Mesendoderm (in vitro differentiated cells): ENCODE measurements around the gene ADCK1. TPM values are rescaled to one million over a fixed set of nuclear protein-coding genes. Genes with fewer than 3 reads are reported as not detected.

Experiments used
- DNase-seq: peaks from one replicate; pipeline ENCODE4 v3.0.0; 2013
- H2AK5ac ChIP-seq: 2 replicates; pipeline ENCODE4 v1.6.1; 2013; ENCODE audit warnings: low read length, inconsistent platforms
- H2BK120ac ChIP-seq: 2 replicates; pipeline ENCODE4 v1.6.1; 2013; ENCODE audit warnings: low read depth, mild to moderate bottlenecking, low read length, moderate library complexity, mixed read lengths
- H2BK15ac ChIP-seq: replicated peaks from 2 replicates; pipeline ENCODE4 v1.6.1; 2013; ENCODE audit warnings: low read depth, mild to moderate bottlenecking, moderate library complexity
- H2BK5ac ChIP-seq: 2 replicates; pipeline ENCODE4 v1.6.1; 2013; ENCODE audit warnings: low read length, inconsistent platforms
- H3K18ac ChIP-seq: 2 replicates; pipeline ENCODE4 v1.6.1; 2013; ENCODE audit warnings: mild to moderate bottlenecking, low read length, mixed read lengths
- H3K23ac ChIP-seq: one replicate; pipeline ENCODE4 v1.6.1; 2013; ENCODE audit warnings: low read length
- H3K27ac ChIP-seq: 2 replicates; pipeline ENCODE4 v1.5.1; 2013; ENCODE audit warnings: low read depth, mild to moderate bottlenecking, inconsistent platforms, low read length, moderate library complexity
- H3K27me3 ChIP-seq: 2 replicates; pipeline ENCODE4 v1.6.1; 2013; ENCODE audit warnings: low read length, control low read depth, mild to moderate bottlenecking, inconsistent platforms; ENCODE audit not compliant: insufficient read depth, poor library complexity
- H3K36me3 ChIP-seq: 2 replicates; pipeline ENCODE4 v1.6.1; 2013; ENCODE audit warnings: low read length, inconsistent platforms; ENCODE audit not compliant: control insufficient read depth, insufficient read depth
- H3K4ac ChIP-seq: one replicate; pipeline ENCODE4 v1.6.1; 2013; ENCODE audit warnings: low read depth, mild to moderate bottlenecking, low read length, moderate library complexity
- H3K4me1 ChIP-seq: 2 replicates; pipeline ENCODE4 v1.6.1; 2013; ENCODE audit warnings: low read depth, low read length, inconsistent platforms; ENCODE audit not compliant: control insufficient read depth
- H3K4me2 ChIP-seq: 2 replicates; pipeline ENCODE4 v1.6.1; 2013; ENCODE audit warnings: low read length
- H3K4me3 ChIP-seq: 2 replicates; pipeline ENCODE4 v1.5.1; 2013; ENCODE audit warnings: mild to moderate bottlenecking, low read length
- H3K56ac ChIP-seq: one replicate; pipeline ENCODE4 v1.6.1; 2013; ENCODE audit warnings: low read length
- H3K79me1 ChIP-seq: 2 replicates; pipeline ENCODE4 v1.6.1; 2013; ENCODE audit warnings: low read length, inconsistent platforms
- H3K79me2 ChIP-seq: 2 replicates; pipeline ENCODE4 v1.6.1; 2013; ENCODE audit warnings: mild to moderate bottlenecking, low read length; ENCODE audit not compliant: control insufficient read depth, insufficient read depth
- H3K9ac ChIP-seq: 2 replicates; pipeline ENCODE4 v1.6.1; 2013; ENCODE audit warnings: low read length, inconsistent platforms
- H4K5ac ChIP-seq: one replicate; pipeline ENCODE4 v1.6.1; 2013; ENCODE audit warnings: low read length
- H4K8ac ChIP-seq: one replicate; pipeline ENCODE4 v1.6.1; 2013; ENCODE audit warnings: low read depth, mild to moderate bottlenecking, control low read depth, low read length, moderate library complexity
- WGBS: extraction: QIAGEN DNeasy Blood & Tissue Kit; methylation state at CpG from one replicate; pipeline ENCODE4 v1.1.7; 2013; ENCODE audit warnings: low lambda C conversion rate, missing lambda C conversion rate; ENCODE audit not compliant: insufficient coverage; ENCODE audit errors: extremely low coverage; 5-methylcytosine and 5-hydroxymethylcytosine counted together
- polyA plus RNA-seq, 2 experiments: library from polyadenylated mRNA; stranded (reverse); fragments of 200-250 nt; gene quantifications; one replicate each; pipeline ENCODE4 v1.2.3, GENCODE V29; 2013

ADCK1 gene
- 6.2 TPM for polyA plus RNA-seq (2013, experiment 1 of 2)
- 5.6 TPM for polyA plus RNA-seq (2013, experiment 2 of 2)

- peak within 1 kb of the TSS; percentile 70 for H3K4me3 ChIP-seq
- no peak within 1 kb of the TSS for H3K23ac ChIP-seq
- H3K27me3 ChIP-seq = no peaks in the 10 kb centered on the region
- peak within 1 kb of the TSS; percentile 73 for H3K18ac ChIP-seq
- H3K9ac ChIP-seq = peak within 1 kb of the TSS; percentile 83
- peak within 1 kb of the TSS; percentile 81 for H3K4me2 ChIP-seq
- WGBS = no CpG with 5 or more reads among the region's 66 CpGs
- H2BK5ac ChIP-seq = no peak within 1 kb of the TSS
- no peaks in the 10 kb centered on the region for H3K4me1 ChIP-seq
- DNase-seq = peak; percentile 86
- H2AK5ac ChIP-seq = no peak within 1 kb of the TSS
- no peak within 1 kb of the TSS for H2BK120ac ChIP-seq
- H3K27ac ChIP-seq = no peak within 1 kb of the TSS
- H4K5ac ChIP-seq = no peak within 1 kb of the TSS
- H2BK15ac ChIP-seq = no peak within 1 kb of the TSS
- H4K8ac ChIP-seq = no peak within 1 kb of the TSS
- peak within 1 kb of the TSS; percentile 97 for H3K56ac ChIP-seq
- H3K36me3 ChIP-seq = no peaks in the 10 kb centered on the region
- H3K4ac ChIP-seq = no peak within 1 kb of the TSS
- H3K79me1 ChIP-seq = no peaks in the 10 kb centered on the region
- no peaks in the 10 kb centered on the region for H3K79me2 ChIP-seq
These were observed at the start of gene ADCK1 for GRCh38 chr14:77799863-77800730. ADCK1 (plus strand) TSS chr14:77800109; CDS start chr14:77818979, 18,870 bp downstream.

- H3K79me2 ChIP-seq = peaks cover 9% of the 10 kb centered on the region
- H3K27me3 ChIP-seq = no peaks in the 10 kb centered on the region
- H3K27ac ChIP-seq = no peak overlapping the region
- H4K8ac ChIP-seq = no peak overlapping the region
- no CpG with 5 or more reads among the region's 2 CpGs for WGBS
- H3K18ac ChIP-seq = no peak overlapping the region
- no peak overlapping the region for H3K23ac ChIP-seq
- H2AK5ac ChIP-seq = no peak overlapping the region
- no peaks in the 10 kb centered on the region for H3K79me1 ChIP-seq
- no peak overlapping the region for H3K4me3 ChIP-seq
- no peak overlapping the region for H4K5ac ChIP-seq
- H3K4me1 ChIP-seq = no peaks in the 10 kb centered on the region
- no peak overlapping the region for H3K4me2 ChIP-seq
- no peak overlapping the region for H3K9ac ChIP-seq
- no peak overlapping the region for H2BK120ac ChIP-seq
- no peak for DNase-seq
- H2BK5ac ChIP-seq = no peak overlapping the region
- H3K56ac ChIP-seq = no peak overlapping the region
- H2BK15ac ChIP-seq = no peak overlapping the region
- H3K4ac ChIP-seq = no peak overlapping the region
- H3K36me3 ChIP-seq = peaks cover 4% of the 10 kb centered on the region
These were observed 47.6 kb upstream of the ADCK1 start for GRCh38 chr14:77752266-77752665.

- H4K8ac ChIP-seq = no peak overlapping the region
- H3K4me1 ChIP-seq = no peaks in the 10 kb centered on the region
- no peak overlapping the region for H3K18ac ChIP-seq
- H3K23ac ChIP-seq = no peak overlapping the region
- peaks cover 2% of the 10 kb centered on the region for H3K79me1 ChIP-seq
- peaks cover 4% of the 10 kb centered on the region for H3K36me3 ChIP-seq
- no CpG with 5 or more reads among the region's 3 CpGs for WGBS
- peaks cover 12% of the 10 kb centered on the region for H3K79me2 ChIP-seq
- H3K56ac ChIP-seq = no peak overlapping the region
- no peak overlapping the region for H3K27ac ChIP-seq
- H3K4me3 ChIP-seq = no peak overlapping the region
- H3K4ac ChIP-seq = no peak overlapping the region
- H3K9ac ChIP-seq = no peak overlapping the region
- no peak for DNase-seq
- H3K4me2 ChIP-seq = no peak overlapping the region
- H2BK5ac ChIP-seq = no peak overlapping the region
- H4K5ac ChIP-seq = no peak overlapping the region
- H2AK5ac ChIP-seq = no peak overlapping the region
- no peak overlapping the region for H2BK120ac ChIP-seq
- H2BK15ac ChIP-seq = no peak overlapping the region
- H3K27me3 ChIP-seq = no peaks in the 10 kb centered on the region
These were observed 47.0 kb upstream of the ADCK1 start for GRCh38 chr14:77752799-77753516.

GRCh38 chr14:77760381-77761204, 39.3 kb upstream of the ADCK1 start, which contains the start of gene SNW1:
SNW1 (minus strand) TSS chr14:77761156; CDS start chr14:77761127, 29 bp downstream.
- peak within 1 kb of the TSS; percentile 73 for H3K4ac ChIP-seq
- WGBS = no CpG with 5 or more reads among the region's 60 CpGs

GRCh38 chr14:77761205-77761931, 38.5 kb upstream of the ADCK1 start:
- Histone ChIP-seq H2BK15ac (no peak overlapping the region), H3K56ac (peak overlapping the region; percentile 66), H2BK120ac (no peak overlapping the region), H3K27me3 (no peaks in the 10 kb centered on the region), H3K27ac (no peak overlapping the region), H3K9ac (peak overlapping the region; percentile 66), H4K5ac (peak overlapping the region; percentile 64), H2BK5ac (no peak overlapping the region), H3K23ac (no peak overlapping the region), H3K36me3 (no peaks in the 10 kb centered on the region), H3K79me1 (peaks cover 14% of the 10 kb centered on the region), H3K79me2 (peaks cover 31% of the 10 kb centered on the region), H3K4ac (no peak overlapping the region), H3K18ac (peak overlapping the region; percentile 41), H3K4me3 (peak overlapping the region; percentile 35), H3K4me2 (peak overlapping the region; percentile 82), H4K8ac (peak overlapping the region; percentile 65), H3K4me1 (no peaks in the 10 kb centered on the region), H2AK5ac (no peak overlapping the region)
- peak; percentile 78 for DNase-seq
- no CpG with 5 or more reads among the region's 24 CpGs for WGBS

More at GRCh38 chr14:77760381-77761204, 39.3 kb upstream of the ADCK1 start, which contains the start of gene SNW1:
- H4K5ac ChIP-seq = peak within 1 kb of the TSS; percentile 64
- H2AK5ac ChIP-seq = no peak within 1 kb of the TSS
- H3K56ac ChIP-seq = peak within 1 kb of the TSS; percentile 97
- peak within 1 kb of the TSS; percentile 60 for H3K18ac ChIP-seq
- peak within 1 kb of the TSS; percentile 78 for H3K27ac ChIP-seq
- H3K9ac ChIP-seq = peak within 1 kb of the TSS; percentile 98
- H2BK5ac ChIP-seq = peak within 1 kb of the TSS; percentile 89
- H3K36me3 ChIP-seq = no peaks in the 10 kb centered on the region
- peak; percentile 98 for DNase-seq
- H3K79me2 ChIP-seq = peaks cover 35% of the 10 kb centered on the region
- peaks cover 14% of the 10 kb centered on the region for H3K79me1 ChIP-seq
- peak within 1 kb of the TSS; percentile 16 for H2BK120ac ChIP-seq
- no peak within 1 kb of the TSS for H2BK15ac ChIP-seq
- peak within 1 kb of the TSS; percentile 65 for H4K8ac ChIP-seq
- H3K27me3 ChIP-seq = no peaks in the 10 kb centered on the region
- no peak within 1 kb of the TSS for H3K23ac ChIP-seq
- H3K4me1 ChIP-seq = no peaks in the 10 kb centered on the region
- peak within 1 kb of the TSS; percentile 83 for H3K4me2 ChIP-seq
- H3K4me3 ChIP-seq = peak within 1 kb of the TSS; percentile 95
